Activated CD8-positive, alpha-beta memory T cell treated with anti-CD3 and anti-CD28 coated beads, Interleukin-2, amount 50 U/mL, for 24 hours (primary cell): Measurements from ENCODE around the gene LORICRIN.

ENCODE experiments used
- DNase-seq: peaks from one replicate; pipeline ENCODE4 v3.0.0-alpha.2; 2020; ENCODE audit errors: extremely low read depth

Gene LORICRIN

GRCh38 chr1:153248176-153248879 lies 11.2 kb upstream of the LORICRIN start:
- no peak for DNase-seq

GRCh38 chr1:153250166-153250565 lies 9.3 kb upstream of the LORICRIN start:
- no peak for DNase-seq

GRCh38 chr1:153251087-153251486 lies 8.4 kb upstream of the LORICRIN start:
- DNase-seq: no peak

GRCh38 chr1:153251562-153251961 lies 7.9 kb upstream of the LORICRIN start:
- no peak for DNase-seq

GRCh38 chr1:153251988-153252387 lies 7.5 kb upstream of the LORICRIN start:
- no peak for DNase-seq

- no peak for DNase-seq
Observed at GRCh38 chr1:153253076-153253475, 6.4 kb upstream of the LORICRIN start.

- no peak for DNase-seq
Observed at GRCh38 chr1:153253693-153254092, 5.8 kb upstream of the LORICRIN start.

GRCh38 chr1:153260585-153261280 lies 1.2 kb downstream of the LORICRIN start:
- DNase-seq: no peak

GRCh38 chr1:153261281-153262069 lies 2.0 kb downstream of the LORICRIN start:
- DNase-seq: no peak

- no peak for DNase-seq
Observed at GRCh38 chr1:153262070-153262366, 2.5 kb downstream of the LORICRIN start.

- DNase-seq: no peak
Observed at GRCh38 chr1:153262462-153263157, 3.1 kb downstream of the LORICRIN start.

GRCh38 chr1:153265457-153265856 lies 6.0 kb downstream of the LORICRIN start:
- DNase-seq: no peak

GRCh38 chr1:153271711-153272110 lies 12.2 kb downstream of the LORICRIN start:
- DNase-seq: no peak

- DNase-seq: no peak
Observed at GRCh38 chr1:153272186-153272585, 12.7 kb downstream of the LORICRIN start.

- no peak for DNase-seq
Observed at GRCh38 chr1:153277852-153278251, 18.4 kb downstream of the LORICRIN start.

- DNase-seq: no peak
Observed at GRCh38 chr1:153288634-153289275, 29.3 kb downstream of the LORICRIN start.

- DNase-seq: no peak
Observed at GRCh38 chr1:153291514-153291913, 32.0 kb downstream of the LORICRIN start.

- no peak for DNase-seq
Observed at GRCh38 chr1:153292185-153292584, 32.7 kb downstream of the LORICRIN start.

GRCh38 chr1:153292740-153293479 lies 33.4 kb downstream of the LORICRIN start:
- DNase-seq: no peak

- no peak for DNase-seq
Observed at GRCh38 chr1:153293480-153293775, 33.9 kb downstream of the LORICRIN start.

- DNase-seq: no peak
Observed at GRCh38 chr1:153293851-153294250, 34.4 kb downstream of the LORICRIN start.
